ENCODE results near the gene SRCIN1.

Gene SRCIN1

GRCh38 chr17:38561416-38562214 lies 44.1 kb downstream of the SRCIN1 start:
- no peak for DNase-seq

GRCh38 chr17:38560503-38561318 lies 45.0 kb downstream of the SRCIN1 start:
- DNase-seq, result no peak

- DNase-seq, result no peak
Observed at GRCh38 chr17:38559880-38560230, 45.9 kb downstream of the SRCIN1 start.

- DNase-seq, result peak; percentile 66 to 76 (median 72)
Observed at GRCh38 chr17:38559051-38559879, 46.5 kb downstream of the SRCIN1 start.

GRCh38 chr17:38558728-38559050 lies 47.1 kb downstream of the SRCIN1 start:
- DNase-seq, result no peak

- DNase-seq, result peak; percentile 77 to 85 (median 78)
Observed at GRCh38 chr17:38557836-38558727, 47.7 kb downstream of the SRCIN1 start.

GRCh38 chr17:38557396-38557795 lies 48.4 kb downstream of the SRCIN1 start:
- no peak for DNase-seq

GRCh38 chr17:38556239-38556638 lies 49.5 kb downstream of the SRCIN1 start:
- DNase-seq, result no peak

GRCh38 chr17:38554430-38555350 lies 51.1 kb downstream of the SRCIN1 start:
- DNase-seq, result no peak

GRCh38 chr17:38552343-38552742 lies 53.4 kb downstream of the SRCIN1 start:
- DNase-seq, result no peak

- DNase-seq, result no peak
Observed at GRCh38 chr17:38551121-38551520, 54.6 kb downstream of the SRCIN1 start.

- no peak for DNase-seq
Observed at GRCh38 chr17:38550661-38551060, 55.1 kb downstream of the SRCIN1 start.

GRCh38 chr17:38549285-38549684 lies 56.5 kb downstream of the SRCIN1 start:
- no peak for DNase-seq

- no peak for DNase-seq
Observed at GRCh38 chr17:38547444-38547843, 58.3 kb downstream of the SRCIN1 start.

- no peak for DNase-seq
Observed at GRCh38 chr17:38546396-38546795, 59.4 kb downstream of the SRCIN1 start.

- DNase-seq, result no peak
Observed at GRCh38 chr17:38545531-38546225, 60.1 kb downstream of the SRCIN1 start.

- DNase-seq, result no peak
Observed at GRCh38 chr17:38544839-38545209, 60.9 kb downstream of the SRCIN1 start.

GRCh38 chr17:38544175-38544838 lies 61.4 kb downstream of the SRCIN1 start:
- no peak for DNase-seq

GRCh38 chr17:38543403-38544174 lies 62.2 kb downstream of the SRCIN1 start:
- DNase-seq, result no peak

All from activated CD4-positive, CD25-positive, alpha-beta regulatory T cell (primary cell).